ENCODE results near the gene ATXN10. TPM values are rescaled to one million over a fixed set of nuclear protein-coding genes. Genes with fewer than 3 reads are reported as not detected.

Gene ATXN10
- total and polyA plus RNA-seq, 10 of the 15 experiments (the other 5 are each of a cell fraction or from before 2014, with no cell fraction given) = 29.2 to 249 (median 146) TPM

- DNase-seq (ENCODE audit: low read depth, low spot score) (no peak), ATAC-seq (no peak), FAIRE-seq (no peak)
- intact Hi-C loops (cut with micrococcal nuclease; ENCODE audit: unreplicated experiment) (no loop called here), in situ Hi-C loops (cut with MboI) (no loop called here)
- Histone ChIP-seq H2AFZ (ENCODE audit: control insufficient read depth, low read depth, low read length) (no peak overlapping the region), H3K27ac (ENCODE audit: control insufficient read depth, insufficient read depth) (no peak overlapping the region), H3K79me2 (ENCODE audit: control insufficient read depth, insufficient read depth, low read length) (no peaks in the 10 kb centered on the region), H3K4me3 (no peak overlapping the region), H3K4me2 (ENCODE audit: control insufficient read depth, insufficient read depth) (no peak overlapping the region), H3K4me1 (ENCODE audit: control insufficient read depth, insufficient read depth, low read length) (no peaks in the 10 kb centered on the region), H4K20me1 (ENCODE audit: control insufficient read depth, insufficient read depth) (no peaks in the 10 kb centered on the region), H3K9me3 (replicated peaks; ENCODE audit: control insufficient read depth, insufficient read depth, low read length) (no peaks in the 10 kb centered on the region), H3K27me3 (replicated peaks in 1 of 2; ENCODE audit: control insufficient read depth in 2 of 2, insufficient read depth in 2 of 2, low read length in 1 of 2) (no peaks in the 10 kb centered on the region), H3K36me3 (ENCODE audit: control insufficient read depth in 2 of 2, insufficient read depth in 2 of 2, low read length in 1 of 2) (peaks cover 12 to 24% of the 10 kb centered on the region in 2 experiments), H3K9ac (ENCODE audit: control insufficient read depth, insufficient read depth, low read length) (no peak overlapping the region)
- SMC1A ChIA-PET (ENCODE audit: uncharacterized antibody, unreplicated experiment) = no interaction called here
- CTCF ChIA-PET = interaction anchor here (1.0 kb wide), 1 partner anchor 14 kb away, joined by 3 read pairs; no protein-coding TSS in a partner anchor
- WGBS (ENCODE audit: insufficient coverage, insufficient replicate concordance, low lambda C conversion rate, missing lambda C conversion rate) = 84% methylated on average over 5 of the region's 5 CpGs
- TF ChIP-seq, protein P1, sequence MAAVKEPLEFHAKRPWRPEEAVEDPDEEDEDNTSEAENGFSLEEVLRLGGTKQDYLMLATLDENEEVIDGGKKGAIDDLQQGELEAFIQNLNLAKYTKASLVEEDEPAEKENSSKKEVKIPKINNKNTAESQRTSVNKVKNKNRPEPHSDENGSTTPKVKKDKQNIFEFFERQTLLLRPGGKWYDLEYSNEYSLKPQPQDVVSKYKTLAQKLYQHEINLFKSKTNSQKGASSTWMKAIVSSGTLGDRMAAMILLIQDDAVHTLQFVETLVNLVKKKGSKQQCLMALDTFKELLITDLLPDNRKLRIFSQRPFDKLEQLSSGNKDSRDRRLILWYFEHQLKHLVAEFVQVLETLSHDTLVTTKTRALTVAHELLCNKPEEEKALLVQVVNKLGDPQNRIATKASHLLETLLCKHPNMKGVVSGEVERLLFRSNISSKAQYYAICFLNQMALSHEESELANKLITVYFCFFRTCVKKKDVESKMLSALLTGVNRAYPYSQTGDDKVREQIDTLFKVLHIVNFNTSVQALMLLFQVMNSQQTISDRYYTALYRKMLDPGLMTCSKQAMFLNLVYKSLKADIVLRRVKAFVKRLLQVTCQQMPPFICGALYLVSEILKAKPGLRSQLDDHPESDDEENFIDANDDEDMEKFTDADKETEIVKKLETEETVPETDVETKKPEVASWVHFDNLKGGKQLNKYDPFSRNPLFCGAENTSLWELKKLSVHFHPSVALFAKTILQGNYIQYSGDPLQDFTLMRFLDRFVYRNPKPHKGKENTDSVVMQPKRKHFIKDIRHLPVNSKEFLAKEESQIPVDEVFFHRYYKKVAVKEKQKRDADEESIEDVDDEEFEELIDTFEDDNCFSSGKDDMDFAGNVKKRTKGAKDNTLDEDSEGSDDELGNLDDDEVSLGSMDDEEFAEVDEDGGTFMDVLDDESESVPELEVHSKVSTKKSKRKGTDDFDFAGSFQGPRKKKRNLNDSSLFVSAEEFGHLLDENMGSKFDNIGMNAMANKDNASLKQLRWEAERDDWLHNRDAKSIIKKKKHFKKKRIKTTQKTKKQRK (IDR thresholded peaks at IDR 0.05; ENCODE audit: low read depth, low read length) = no peak
- TF ChIP-seq ZNF274 (IDR thresholded peaks at IDR 0.05; ENCODE audit: insufficient read depth, insufficient read length) (no peak), GATAD2B (conservative IDR thresholded peaks at IDR 0.05; ENCODE audit: low read depth) (no peak)
- TF ChIP-seq, protein P2, sequence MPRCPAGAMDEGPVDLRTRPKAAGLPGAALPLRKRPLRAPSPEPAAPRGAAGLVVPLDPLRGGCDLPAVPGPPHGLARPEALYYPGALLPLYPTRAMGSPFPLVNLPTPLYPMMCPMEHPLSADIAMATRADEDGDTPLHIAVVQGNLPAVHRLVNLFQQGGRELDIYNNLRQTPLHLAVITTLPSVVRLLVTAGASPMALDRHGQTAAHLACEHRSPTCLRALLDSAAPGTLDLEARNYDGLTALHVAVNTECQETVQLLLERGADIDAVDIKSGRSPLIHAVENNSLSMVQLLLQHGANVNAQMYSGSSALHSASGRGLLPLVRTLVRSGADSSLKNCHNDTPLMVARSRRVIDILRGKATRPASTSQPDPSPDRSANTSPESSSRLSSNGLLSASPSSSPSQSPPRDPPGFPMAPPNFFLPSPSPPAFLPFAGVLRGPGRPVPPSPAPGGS (IDR thresholded peaks at IDR 0.05; ENCODE audit: borderline replicate concordance, insufficient read depth, low read depth, low read length, poor library complexity, severe bottlenecking) = no peak
- TF ChIP-seq, protein P3, sequence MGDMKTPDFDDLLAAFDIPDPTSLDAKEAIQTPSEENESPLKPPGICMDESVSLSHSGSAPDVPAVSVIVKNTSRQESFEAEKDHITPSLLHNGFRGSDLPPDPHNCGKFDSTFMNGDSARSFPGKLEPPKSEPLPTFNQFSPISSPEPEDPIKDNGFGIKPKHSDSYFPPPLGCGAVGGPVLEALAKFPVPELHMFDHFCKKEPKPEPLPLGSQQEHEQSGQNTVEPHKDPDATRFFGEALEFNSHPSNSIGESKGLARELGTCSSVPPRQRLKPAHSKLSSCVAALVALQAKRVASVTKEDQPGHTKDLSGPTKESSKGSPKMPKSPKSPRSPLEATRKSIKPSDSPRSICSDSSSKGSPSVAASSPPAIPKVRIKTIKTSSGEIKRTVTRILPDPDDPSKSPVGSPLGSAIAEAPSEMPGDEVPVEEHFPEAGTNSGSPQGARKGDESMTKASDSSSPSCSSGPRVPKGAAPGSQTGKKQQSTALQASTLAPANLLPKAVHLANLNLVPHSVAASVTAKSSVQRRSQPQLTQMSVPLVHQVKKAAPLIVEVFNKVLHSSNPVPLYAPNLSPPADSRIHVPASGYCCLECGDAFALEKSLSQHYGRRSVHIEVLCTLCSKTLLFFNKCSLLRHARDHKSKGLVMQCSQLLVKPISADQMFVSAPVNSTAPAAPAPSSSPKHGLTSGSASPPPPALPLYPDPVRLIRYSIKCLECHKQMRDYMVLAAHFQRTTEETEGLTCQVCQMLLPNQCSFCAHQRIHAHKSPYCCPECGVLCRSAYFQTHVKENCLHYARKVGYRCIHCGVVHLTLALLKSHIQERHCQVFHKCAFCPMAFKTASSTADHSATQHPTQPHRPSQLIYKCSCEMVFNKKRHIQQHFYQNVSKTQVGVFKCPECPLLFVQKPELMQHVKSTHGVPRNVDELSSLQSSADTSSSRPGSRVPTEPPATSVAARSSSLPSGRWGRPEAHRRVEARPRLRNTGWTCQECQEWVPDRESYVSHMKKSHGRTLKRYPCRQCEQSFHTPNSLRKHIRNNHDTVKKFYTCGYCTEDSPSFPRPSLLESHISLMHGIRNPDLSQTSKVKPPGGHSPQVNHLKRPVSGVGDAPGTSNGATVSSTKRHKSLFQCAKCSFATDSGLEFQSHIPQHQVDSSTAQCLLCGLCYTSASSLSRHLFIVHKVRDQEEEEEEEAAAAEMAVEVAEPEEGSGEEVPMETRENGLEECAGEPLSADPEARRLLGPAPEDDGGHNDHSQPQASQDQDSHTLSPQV (IDR thresholded peaks at IDR 0.05) = no peak
- POLR2A ChIA-PET = interaction anchor here (0.6 kb wide), 1 partner anchor 17 kb away, joined by 3 read pairs; no protein-coding TSS in a partner anchor
- no TSS peak for BruUV-seq (replicated peaks)
- RAD21 ChIA-PET (ENCODE audit: unreplicated experiment) = no interaction called here
Observed at GRCh38 chr22:45744442-45744841, 72.8 kb downstream of the ATXN10 start.

Measured in GM12878 (cell line).